HepG2 (cell line): ENCODE data around the gene ZBTB46. TPM values are rescaled to one million over a fixed set of nuclear protein-coding genes. Genes with fewer than 3 reads are reported as not detected.

Source experiments
- ATF1 ChIP-seq: IDR thresholded peaks from 2 replicates; pipeline ENCODE4 v1.6.1; 2016; ENCODE audit warnings: mild to moderate bottlenecking, control low read depth
- ATF5 ChIP-seq: sonication (generic); formaldehyde crosslinking; IDR thresholded peaks from 2 replicates; pipeline ENCODE4 v1.4.0; 2020; ENCODE audit warnings: mild to moderate bottlenecking, low read depth, missing genetic modification reagents
- HNRNPK ChIP-seq: fragments of 200-400 bp; formaldehyde crosslinking; IDR thresholded peaks from 2 replicates; pipeline ENCODE4 v1.6.1; 2018; ENCODE audit warnings: low read length, low read depth, moderate library complexity, mild to moderate bottlenecking; ENCODE audit not compliant: poor library complexity, severe bottlenecking
- MYNN ChIP-seq: sonication (generic); formaldehyde crosslinking; IDR thresholded peaks from 2 replicates; pipeline ENCODE4 v1.4.0; 2020; ENCODE audit warnings: mild to moderate bottlenecking, low read depth, missing genetic modification reagents
- PHF8 ChIP-seq: sonication (generic); formaldehyde crosslinking; IDR thresholded peaks from 2 replicates; pipeline ENCODE4 v1.5.0; 2020; ENCODE audit warnings: missing genetic modification reagents
- RARG ChIP-seq: sonication (generic); formaldehyde crosslinking; IDR thresholded peaks from 2 replicates; pipeline ENCODE4 v1.4.0; 2020; ENCODE audit warnings: low read depth, mild to moderate bottlenecking, missing genetic modification reagents
- SMAD3 ChIP-seq: sonication (generic); formaldehyde crosslinking; IDR thresholded peaks from 2 replicates; pipeline ENCODE4 v1.4.0; 2020; ENCODE audit warnings: missing genetic modification reagents
- TIGD3 ChIP-seq: sonication (generic); formaldehyde crosslinking; IDR thresholded peaks from 2 replicates; pipeline ENCODE4 v1.5.1; 2020; ENCODE audit warnings: mild to moderate bottlenecking, missing genetic modification reagents, borderline replicate concordance
- ZNF138 ChIP-seq: sonication (generic); formaldehyde crosslinking; IDR thresholded peaks from 2 replicates; pipeline ENCODE4 v1.5.0; 2020; ENCODE audit warnings: mild to moderate bottlenecking, low read depth, missing genetic modification reagents
- ZNF143 ChIP-seq: sonication (generic); formaldehyde crosslinking; IDR thresholded peaks from 2 replicates; pipeline ENCODE4 v1.4.0; 2020; ENCODE audit warnings: missing genetic modification reagents
- ZNF274 ChIP-seq: sonication (generic); formaldehyde crosslinking; IDR thresholded peaks from 2 replicates; pipeline ENCODE4 v1.5.1; 2020; ENCODE audit warnings: mild to moderate bottlenecking, missing genetic modification reagents
- ZNF333 ChIP-seq: sonication (generic); formaldehyde crosslinking; IDR thresholded peaks from 2 replicates; pipeline ENCODE4 v1.4.0; 2020; ENCODE audit warnings: mild to moderate bottlenecking, missing genetic modification reagents, borderline replicate concordance
- ZNF33B ChIP-seq: sonication (generic); formaldehyde crosslinking; IDR thresholded peaks from 2 replicates; pipeline ENCODE4 v1.5.1; 2020; ENCODE audit warnings: mild to moderate bottlenecking, missing genetic modification reagents
- ZNF383 ChIP-seq: sonication (generic); formaldehyde crosslinking; IDR thresholded peaks from 2 replicates; pipeline ENCODE4 v1.4.0; 2020; ENCODE audit warnings: missing genetic modification reagents, mild to moderate bottlenecking, borderline replicate concordance
- ZNF546 ChIP-seq: sonication (generic); formaldehyde crosslinking; conservative IDR thresholded peaks from 2 replicates; pipeline ENCODE4 v1.8.1; 2023; ENCODE audit warnings: mild to moderate bottlenecking, missing genetic modification reagents
- ZNF607 ChIP-seq: sonication (generic); formaldehyde crosslinking; IDR thresholded peaks from 2 replicates; pipeline ENCODE4 v1.5.1; 2020; ENCODE audit warnings: missing genetic modification reagents, mild to moderate bottlenecking, borderline replicate concordance
- ZNF629 ChIP-seq: sonication (generic); formaldehyde crosslinking; conservative IDR thresholded peaks from 2 replicates; pipeline ENCODE4 v1.5.0; 2020; ENCODE audit warnings: missing genetic modification reagents
- ZNF747 ChIP-seq: sonication (generic); formaldehyde crosslinking; IDR thresholded peaks from 2 replicates; pipeline ENCODE4 v1.8.1; 2023; ENCODE audit warnings: missing genetic modification reagents, mild to moderate bottlenecking, borderline replicate concordance
- ZNF761 ChIP-seq: sonication (generic); formaldehyde crosslinking; conservative IDR thresholded peaks from 2 replicates; pipeline ENCODE4 v1.4.0; 2020; ENCODE audit warnings: mild to moderate bottlenecking, missing genetic modification reagents
- polyA plus RNA-seq, 8 experiments: library from polyadenylated mRNA; depleted of rRNA in 3 of 8; stranded (reverse) in 7 of 8; unstranded in 1 of 8; fragments of >200 nt; fragmentation: Illumina TruSeq in 4 of 8; extraction: Trizol in 4 of 8; gene quantifications; 2 replicates each; pipeline versions ENCODE4 v1.2.1 to v1.2.3, GENCODE V29; 2011 to 2016; ENCODE audit warnings: low read depth in 4 of 8, missing spikeins in 1 of 8, mixed read lengths in 1 of 8; ENCODE audit not compliant: insufficient read depth in 1 of 8
- total RNA-seq, 5 experiments: library from RNA; depleted of rRNA; stranded (reverse); fragments of >200 nt; fragmentation: Illumina TruSeq; extraction: Trizol; gene quantifications; 2 replicates each; pipeline ENCODE4 v1.2.3, GENCODE V29; 2016; ENCODE audit warnings: low read depth in 1 of 5
- TF ChIP-seq, protein P1 (sequence below): IDR thresholded peaks from 2 replicates; pipeline ENCODE4 v1.6.1; 2018; ENCODE audit warnings: missing genetic modification reagents
- TF ChIP-seq, protein P2 (sequence below): sonication (generic); formaldehyde crosslinking; IDR thresholded peaks from 2 replicates; pipeline ENCODE4 v1.4.0; 2020; ENCODE audit warnings: missing genetic modification reagents
- TF ChIP-seq, protein P3 (sequence below): sonication (generic); formaldehyde crosslinking; IDR thresholded peaks from 2 replicates; pipeline ENCODE4 v1.5.0; 2020; ENCODE audit warnings: missing genetic modification reagents

The ZBTB46 gene
- total and polyA plus RNA-seq, 2 of the 13 experiments (the other 11 are each of a cell fraction or from before 2014, with no cell fraction given): 1.6 to 13.5 TPM

DNA sequence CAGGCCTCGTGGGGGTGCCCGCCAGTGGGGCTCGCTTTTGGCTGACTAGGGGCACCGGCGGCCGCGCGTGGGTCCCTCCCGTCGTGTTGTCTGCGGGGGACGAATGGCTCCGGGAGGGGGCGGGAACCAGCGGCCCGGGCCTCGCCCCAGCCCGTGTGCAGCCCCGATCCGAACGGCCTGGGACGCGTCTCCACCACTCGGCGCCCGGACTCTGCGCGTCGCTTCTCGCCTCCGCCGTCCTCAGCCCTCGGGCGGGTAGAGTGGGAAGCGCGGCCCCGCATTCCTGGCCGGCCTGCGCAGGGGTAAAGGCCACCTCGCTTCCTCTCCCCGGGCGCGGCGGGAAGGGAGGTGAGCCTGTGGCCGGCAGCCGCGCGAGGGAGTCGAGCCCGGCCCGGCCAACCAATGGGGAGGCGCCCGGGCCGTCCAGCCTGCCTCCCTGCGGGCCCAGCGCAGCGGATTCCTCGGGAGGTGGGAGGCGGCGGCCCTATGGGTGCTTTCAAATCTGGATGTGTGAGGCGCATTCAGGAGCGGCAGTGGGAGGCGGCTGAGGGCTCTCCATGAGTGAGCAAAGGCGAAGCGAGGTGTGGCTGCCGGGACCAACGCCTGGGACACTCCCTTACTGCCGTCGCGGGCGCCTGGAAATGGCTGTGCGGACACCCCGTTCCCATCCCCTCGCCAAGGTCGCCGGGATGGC, 1.1 kb upstream of the ZBTB46 start (continued):
- 0 out of 2 replicates have a peak, but pooled peaks have one; percentile 14 for TF ChIP-seq SMAD3 (CRISPR knock-in tag)
- TF ChIP-seq ZNF274 (CRISPR knock-in tag): peak; percentile 82
- TF ChIP-seq ATF1 (CRISPR knock-in tag): no peak
- TF ChIP-seq, protein P1, sequence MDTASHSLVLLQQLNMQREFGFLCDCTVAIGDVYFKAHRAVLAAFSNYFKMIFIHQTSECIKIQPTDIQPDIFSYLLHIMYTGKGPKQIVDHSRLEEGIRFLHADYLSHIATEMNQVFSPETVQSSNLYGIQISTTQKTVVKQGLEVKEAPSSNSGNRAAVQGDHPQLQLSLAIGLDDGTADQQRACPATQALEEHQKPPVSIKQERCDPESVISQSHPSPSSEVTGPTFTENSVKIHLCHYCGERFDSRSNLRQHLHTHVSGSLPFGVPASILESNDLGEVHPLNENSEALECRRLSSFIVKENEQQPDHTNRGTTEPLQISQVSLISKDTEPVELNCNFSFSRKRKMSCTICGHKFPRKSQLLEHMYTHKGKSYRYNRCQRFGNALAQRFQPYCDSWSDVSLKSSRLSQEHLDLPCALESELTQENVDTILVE: no peak; the same call in 1 of the 2 replicates
- 0 out of 2 replicates have a peak, but pooled peaks have one; percentile 76 for TF ChIP-seq TIGD3
- no peak; the same call in none of the 2 replicates for TF ChIP-seq ZNF33B (CRISPR knock-in tag)
- no peak for TF ChIP-seq ZNF747 (CRISPR knock-in tag)
- TF ChIP-seq ZNF138 (CRISPR knock-in tag): no peak
- TF ChIP-seq, protein P2, sequence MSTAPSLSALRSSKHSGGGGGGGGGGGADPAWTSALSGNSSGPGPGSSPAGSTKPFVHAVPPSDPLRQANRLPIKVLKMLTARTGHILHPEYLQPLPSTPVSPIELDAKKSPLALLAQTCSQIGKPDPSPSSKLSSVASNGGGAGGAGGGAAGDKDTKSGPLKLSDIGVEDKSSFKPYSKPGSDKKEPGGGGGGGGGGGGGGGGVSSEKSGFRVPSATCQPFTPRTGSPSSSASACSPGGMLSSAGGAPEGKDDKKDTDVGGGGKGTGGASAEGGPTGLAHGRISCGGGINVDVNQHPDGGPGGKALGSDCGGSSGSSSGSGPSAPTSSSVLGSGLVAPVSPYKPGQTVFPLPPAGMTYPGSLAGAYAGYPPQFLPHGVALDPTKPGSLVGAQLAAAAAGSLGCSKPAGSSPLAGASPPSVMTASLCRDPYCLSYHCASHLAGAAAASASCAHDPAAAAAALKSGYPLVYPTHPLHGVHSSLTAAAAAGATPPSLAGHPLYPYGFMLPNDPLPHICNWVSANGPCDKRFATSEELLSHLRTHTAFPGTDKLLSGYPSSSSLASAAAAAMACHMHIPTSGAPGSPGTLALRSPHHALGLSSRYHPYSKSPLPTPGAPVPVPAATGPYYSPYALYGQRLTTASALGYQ: no peak; the same call in 1 of the 2 replicates
- 0 out of 2 replicates have a peak, but pooled peaks have one; percentile 74 for TF ChIP-seq ZNF607
- no peak for TF ChIP-seq ATF5 (CRISPR knock-in tag)
- no peak for TF ChIP-seq ZNF629 (CRISPR knock-in tag)
- peak; percentile 27 for TF ChIP-seq HNRNPK
- TF ChIP-seq, protein P3, sequence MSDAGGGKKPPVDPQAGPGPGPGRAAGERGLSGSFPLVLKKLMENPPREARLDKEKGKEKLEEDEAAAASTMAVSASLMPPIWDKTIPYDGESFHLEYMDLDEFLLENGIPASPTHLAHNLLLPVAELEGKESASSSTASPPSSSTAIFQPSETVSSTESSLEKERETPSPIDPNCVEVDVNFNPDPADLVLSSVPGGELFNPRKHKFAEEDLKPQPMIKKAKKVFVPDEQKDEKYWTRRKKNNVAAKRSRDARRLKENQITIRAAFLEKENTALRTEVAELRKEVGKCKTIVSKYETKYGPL (CRISPR knock-in tag): no peak
- no peak for TF ChIP-seq ZNF546 (CRISPR knock-in tag)
- TF ChIP-seq RARG (CRISPR knock-in tag): no peak
- no peak for TF ChIP-seq MYNN (CRISPR knock-in tag)
- no peak for TF ChIP-seq ZNF761 (CRISPR knock-in tag)
- 0 out of 2 replicates have a peak, but pooled peaks have one; percentile 24 for TF ChIP-seq ZNF383 (CRISPR knock-in tag)
- peak; percentile 77 for TF ChIP-seq PHF8 (CRISPR knock-in tag)
- TF ChIP-seq ZNF143 (CRISPR knock-in tag): peak; percentile 53
- TF ChIP-seq ZNF333: peak; percentile 78; the same call in 1 of the 2 replicates
